ENCODE data around the gene CCDC71L. TPM values are rescaled to one million over a fixed set of nuclear protein-coding genes. Genes with fewer than 3 reads are reported as not detected.

The CCDC71L gene
- total RNA-seq, 1 donor, result 40.6 TPM

DNA sequence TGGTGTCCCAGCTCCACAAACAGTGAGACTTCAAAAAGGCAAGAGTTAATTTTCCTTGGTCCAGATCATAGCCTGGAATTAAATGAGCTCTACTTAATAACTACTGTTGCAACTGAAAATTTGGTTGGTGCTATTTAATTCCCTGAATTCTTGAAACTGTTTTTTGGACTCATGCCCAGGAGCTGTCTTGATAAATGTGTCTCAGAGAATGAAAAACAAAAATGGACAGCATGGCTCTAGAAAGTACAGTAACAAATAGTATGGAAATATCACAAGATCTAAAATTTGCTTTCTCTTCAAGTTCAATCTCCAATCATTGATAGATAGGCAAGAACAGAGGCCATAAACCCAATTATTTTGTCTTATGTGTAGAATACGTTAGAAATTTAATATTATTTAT lies 42.5 kb downstream of the CCDC71L start:
- peak; percentile 86 for DNase-seq (ENCODE audit: low read depth)
- H3K4me3 ChIP-seq (ENCODE audit: low read depth, low read length), result no peak overlapping the region
- TF ChIP-seq, protein P1, sequence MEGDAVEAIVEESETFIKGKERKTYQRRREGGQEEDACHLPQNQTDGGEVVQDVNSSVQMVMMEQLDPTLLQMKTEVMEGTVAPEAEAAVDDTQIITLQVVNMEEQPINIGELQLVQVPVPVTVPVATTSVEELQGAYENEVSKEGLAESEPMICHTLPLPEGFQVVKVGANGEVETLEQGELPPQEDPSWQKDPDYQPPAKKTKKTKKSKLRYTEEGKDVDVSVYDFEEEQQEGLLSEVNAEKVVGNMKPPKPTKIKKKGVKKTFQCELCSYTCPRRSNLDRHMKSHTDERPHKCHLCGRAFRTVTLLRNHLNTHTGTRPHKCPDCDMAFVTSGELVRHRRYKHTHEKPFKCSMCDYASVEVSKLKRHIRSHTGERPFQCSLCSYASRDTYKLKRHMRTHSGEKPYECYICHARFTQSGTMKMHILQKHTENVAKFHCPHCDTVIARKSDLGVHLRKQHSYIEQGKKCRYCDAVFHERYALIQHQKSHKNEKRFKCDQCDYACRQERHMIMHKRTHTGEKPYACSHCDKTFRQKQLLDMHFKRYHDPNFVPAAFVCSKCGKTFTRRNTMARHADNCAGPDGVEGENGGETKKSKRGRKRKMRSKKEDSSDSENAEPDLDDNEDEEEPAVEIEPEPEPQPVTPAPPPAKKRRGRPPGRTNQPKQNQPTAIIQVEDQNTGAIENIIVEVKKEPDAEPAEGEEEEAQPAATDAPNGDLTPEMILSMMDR (IDR thresholded peaks at IDR 0.05; ENCODE audit: insufficient read depth, low read length), result no peak

DNA sequence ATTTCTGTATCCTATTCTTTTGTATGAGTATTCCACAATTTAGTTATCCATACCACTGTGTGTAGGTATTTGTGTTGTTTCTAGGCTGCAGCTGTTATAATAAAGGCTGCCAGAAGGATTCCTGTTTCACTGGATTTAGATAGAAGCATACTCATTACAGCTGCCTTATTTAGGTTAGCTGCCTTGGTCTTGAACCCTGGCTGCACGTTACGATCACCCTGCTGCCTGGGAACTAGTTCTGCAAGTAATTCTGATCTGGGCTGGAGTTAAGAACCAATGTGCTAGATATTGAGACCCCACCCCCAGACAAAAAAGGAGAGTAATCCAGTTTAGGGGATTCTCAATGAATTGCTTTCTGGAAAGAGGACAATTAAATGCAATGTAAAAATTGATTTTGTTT lies 43.1 kb downstream of the CCDC71L start:
- no peak for DNase-seq (ENCODE audit: low read depth)
- no peak overlapping the region for H3K4me3 ChIP-seq (ENCODE audit: low read depth, low read length)
- TF ChIP-seq, protein P1 (IDR thresholded peaks at IDR 0.05; ENCODE audit: insufficient read depth, low read length), result no peak

DNA sequence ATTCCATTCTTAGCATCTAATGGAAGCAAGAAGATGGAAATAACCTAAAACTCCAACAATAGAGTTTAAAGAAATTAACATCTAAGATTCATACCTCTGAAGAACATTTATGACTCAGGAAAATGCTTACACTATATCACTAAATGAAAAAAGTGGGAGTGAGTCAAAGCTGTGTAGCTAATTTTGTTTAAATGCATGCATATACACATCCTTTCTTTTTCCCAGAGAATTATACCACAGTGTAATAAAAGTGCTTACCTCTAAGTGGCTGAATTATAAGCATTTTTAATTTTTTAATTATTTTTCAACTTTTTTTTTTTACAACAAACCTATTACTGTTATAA lies 44.3 kb downstream of the CCDC71L start:
- no peak overlapping the region for H3K4me3 ChIP-seq (ENCODE audit: low read depth, low read length)
- DNase-seq (ENCODE audit: low read depth), result no peak
- TF ChIP-seq, protein P1 (IDR thresholded peaks at IDR 0.05; ENCODE audit: insufficient read depth, low read length), result no peak

DNA sequence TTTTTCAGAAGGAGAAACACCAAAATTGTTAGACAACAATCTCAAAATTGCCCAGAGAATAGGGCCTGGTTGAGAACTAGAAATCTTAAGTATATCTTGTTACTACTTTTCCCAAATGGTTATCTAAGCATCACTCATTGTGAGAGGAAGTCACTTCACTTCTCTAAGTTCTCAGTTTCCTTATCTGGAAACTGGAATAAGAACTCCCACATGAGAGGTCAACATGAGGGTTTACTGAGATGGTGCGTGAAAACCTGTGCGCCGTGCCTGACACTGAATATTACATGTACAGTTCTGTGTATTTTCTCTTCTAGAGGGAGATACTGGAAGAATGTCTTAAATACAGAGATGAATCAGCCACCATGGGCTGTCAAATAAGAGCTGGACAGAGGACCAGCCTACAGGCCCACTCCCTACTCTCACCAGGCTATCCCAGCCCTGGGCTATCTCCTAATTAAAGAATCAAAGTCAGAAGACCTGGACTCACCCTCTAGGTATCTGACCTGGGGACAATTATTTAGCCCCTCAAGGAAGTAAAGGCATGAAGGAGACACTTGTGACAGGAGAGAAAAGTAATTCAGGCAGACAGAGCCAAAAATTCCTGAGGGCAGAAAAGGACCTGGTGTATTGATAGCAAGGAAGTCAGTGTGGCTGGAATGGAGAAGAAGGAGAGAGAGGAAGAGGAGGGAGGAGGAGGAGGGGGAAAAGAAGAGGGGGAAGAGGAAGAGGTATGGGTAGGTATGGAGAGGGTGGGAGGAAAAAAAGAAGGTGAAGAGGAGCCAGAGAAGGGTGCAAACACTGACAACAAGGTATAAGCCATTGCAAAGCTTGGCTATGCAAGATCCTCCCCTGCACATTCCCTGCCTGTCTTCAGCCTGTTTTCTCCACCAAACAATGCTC lies 44.9 kb downstream of the CCDC71L start:
- no peak overlapping the region for H3K4me3 ChIP-seq (ENCODE audit: low read depth, low read length)
- TF ChIP-seq, protein P1 (IDR thresholded peaks at IDR 0.05; ENCODE audit: insufficient read depth, low read length), result no peak
- no peak for DNase-seq (ENCODE audit: low read depth)

DNA sequence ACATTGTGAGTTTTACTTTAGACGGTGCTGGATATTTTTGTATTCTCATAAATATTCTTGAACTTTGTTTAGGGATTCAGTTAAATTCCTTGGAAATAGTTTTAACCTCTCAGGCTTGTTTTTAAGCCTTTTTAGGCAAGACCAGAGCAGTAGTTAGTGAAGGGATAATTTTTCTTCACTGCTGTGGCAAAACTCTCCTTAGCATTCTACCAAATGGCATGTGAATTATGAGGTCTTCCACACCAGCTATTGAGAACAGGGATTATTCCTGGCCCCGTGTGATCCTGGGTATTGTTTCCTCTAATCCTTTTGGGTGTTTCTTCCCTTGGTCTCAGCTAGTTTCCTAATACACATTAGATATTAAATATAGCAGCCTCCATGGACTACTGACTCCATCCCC lies 46.2 kb downstream of the CCDC71L start:
- TF ChIP-seq, protein P1 (IDR thresholded peaks at IDR 0.05; ENCODE audit: insufficient read depth, low read length), result no peak
- H3K4me3 ChIP-seq (ENCODE audit: low read depth, low read length), result no peak overlapping the region
- no peak for DNase-seq (ENCODE audit: low read depth)

DNA sequence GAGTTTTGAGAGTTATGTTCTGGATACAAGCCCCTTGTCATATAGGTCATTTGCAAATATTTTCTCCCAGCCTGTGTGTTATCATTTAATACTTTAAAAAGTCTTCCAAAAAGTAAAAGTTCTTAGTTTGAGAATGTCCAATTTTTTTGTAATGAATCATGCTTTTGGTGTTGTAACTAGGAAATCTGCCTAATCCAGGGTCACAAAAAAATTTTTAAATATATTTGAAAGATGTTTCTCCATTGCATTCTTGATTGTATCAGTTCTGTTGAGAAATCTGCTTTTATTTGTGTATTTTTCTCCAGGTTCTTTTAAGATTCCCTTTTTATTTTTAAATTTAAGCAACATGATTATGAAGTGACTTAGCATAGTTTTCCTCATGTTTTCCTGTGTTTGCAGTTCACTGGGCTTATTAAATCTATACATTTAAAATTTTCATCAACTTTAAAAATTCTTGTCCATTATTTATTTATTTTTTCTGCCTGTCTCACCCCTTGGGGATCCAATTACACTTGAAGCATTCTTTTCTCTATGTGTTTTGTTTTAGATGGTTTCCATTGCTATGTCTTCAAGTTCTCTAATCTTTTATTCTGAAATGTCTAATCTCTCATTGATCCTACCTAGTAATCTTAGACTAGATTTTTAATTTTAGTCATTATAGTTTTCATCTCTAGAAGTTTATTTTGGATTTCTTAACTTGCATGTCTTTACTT lies 47.0 kb downstream of the CCDC71L start:
- TF ChIP-seq, protein P1 (IDR thresholded peaks at IDR 0.05; ENCODE audit: insufficient read depth, low read length), result no peak
- DNase-seq (ENCODE audit: low read depth), result peak; percentile 81
- H3K4me3 ChIP-seq (ENCODE audit: low read depth, low read length), result no peak overlapping the region
